Measurements from ENCODE around the gene NFKB2.

GRCh38 chr10:102404361-102405107 lies 9.0 kb downstream of the NFKB2 start:
- no peak for TF ChIP-seq CTCF (IDR thresholded peaks at IDR 0.05; ENCODE audit: insufficient read depth, low read length)
- no peak for TF ChIP-seq POLR2AphosphoS5 (IDR thresholded peaks at IDR 0.05; ENCODE audit: low read depth)
- TF ChIP-seq REST (IDR thresholded peaks at IDR 0.05; ENCODE audit: insufficient replicate concordance, low read depth), result no peak

All from HL-60 (cell line).